ENCODE results near the gene BTBD16. TPM values are rescaled to one million over a fixed set of nuclear protein-coding genes. Genes with fewer than 3 reads are reported as not detected.

Gene BTBD16
- total RNA-seq, 1 experiment from 2014 or later, result not detected

DNA sequence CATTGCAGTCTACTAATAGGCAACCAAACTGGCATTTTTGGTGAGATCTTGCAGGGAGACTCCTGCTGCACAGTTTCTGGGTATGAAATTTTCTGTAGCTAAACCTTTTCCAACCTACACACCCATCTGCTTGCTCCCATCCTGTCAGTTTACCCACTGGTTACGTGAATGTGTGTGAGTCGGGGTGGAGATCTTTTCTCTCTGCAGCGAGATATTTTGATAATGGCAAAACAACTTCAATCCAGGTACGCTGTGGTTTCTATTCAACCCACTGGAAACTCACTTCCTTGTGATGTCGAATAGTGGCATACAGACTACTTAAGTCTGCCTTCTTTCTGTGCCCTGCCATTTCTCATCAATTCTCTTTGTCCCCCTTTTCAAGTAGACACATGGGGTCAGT, 107.9 kb downstream of the BTBD16 start:
- Mint-ChIP-seq H3K4me3 (no peak overlapping the region), H3K36me3 (ENCODE audit: insufficient read depth in 1 of 3, low read depth in 3 of 3) (peaks cover 11 to 18% (median 18%) of the 10 kb centered on the region in 3 experiments), H3K4me1 (peaks cover 14 to 15% of the 10 kb centered on the region in 2 experiments), H3K9me3 (peaks cover 0 to 6% of the 10 kb centered on the region in 2 experiments; a peak in 4 of 5 replicates), H3K27ac (no peak overlapping the region), H3K27me3 (ENCODE audit: low read depth) (peaks cover 2% of the 10 kb centered on the region; the same call in 1 of the 2 replicates)
- H3T11ph ChIP-seq (ENCODE audit: low read length), result no peak overlapping the region
- no peak overlapping the region for H4K5ac ChIP-seq (ENCODE audit: insufficient read length, low read depth, low read length)
- H3K4ac ChIP-seq (ENCODE audit: low read depth, low read length), result no peak overlapping the region
- H3K4me2 ChIP-seq (ENCODE audit: insufficient read depth, insufficient read length, low read length), result no peak overlapping the region
- H3K14ac ChIP-seq (ENCODE audit: insufficient read depth, low read length), result no peak overlapping the region
- WGBS (ENCODE audit: extremely low coverage, insufficient read length, low lambda C conversion rate), result no CpG with 5 or more reads among the region's 5 CpGs
- peaks cover 10% of the 10 kb centered on the region for H3K79me1 ChIP-seq (ENCODE audit: insufficient read depth, low read depth, low read length, poor library complexity, severe bottlenecking)
- no peak overlapping the region for H2BK120ac ChIP-seq (ENCODE audit: low read depth, low read length, poor library complexity, severe bottlenecking)
- H3K4me1 ChIP-seq (ENCODE audit: insufficient read depth, low read length), result no peaks in the 10 kb centered on the region
- H3K27ac ChIP-seq (ENCODE audit: insufficient read length, low read depth, low read length), result no peak overlapping the region
- H2BK20ac ChIP-seq (ENCODE audit: low read depth, low read length, poor library complexity, severe bottlenecking), result no peak overlapping the region
- DNase-seq, result no peak
- H2AFZ ChIP-seq (ENCODE audit: low read length), result no peak overlapping the region
- no peak overlapping the region for H4K91ac ChIP-seq (ENCODE audit: insufficient read length, low read depth, low read length)
- no peaks in the 10 kb centered on the region for H3K9me3 ChIP-seq (ENCODE audit: control insufficient read depth, low read depth, low read length)
- H2AK5ac ChIP-seq (ENCODE audit: insufficient read length, low read length), result no peak overlapping the region
- H3K23me2 ChIP-seq (ENCODE audit: insufficient read length, low read depth, low read length, poor library complexity, severe bottlenecking), result peaks cover 7% of the 10 kb centered on the region
- H2BK12ac ChIP-seq (ENCODE audit: insufficient read length, low read depth, low read length), result no peak overlapping the region
- no peak overlapping the region for H2BK15ac ChIP-seq (ENCODE audit: low read depth, low read length)
- H2BK5ac ChIP-seq (ENCODE audit: insufficient read length, low read length), result no peak overlapping the region
- H3K23ac ChIP-seq (ENCODE audit: insufficient read length, low read depth, low read length), result no peak overlapping the region
- no peak overlapping the region for H3K18ac ChIP-seq (ENCODE audit: insufficient read length, low read depth, low read length)
- no peak overlapping the region for H3K56ac ChIP-seq (ENCODE audit: insufficient read length, low read depth, low read length)
- H4K8ac ChIP-seq (replicated peaks; ENCODE audit: insufficient read length, low read depth, low read length), result no peak overlapping the region
- no peaks in the 10 kb centered on the region for H3K27me3 ChIP-seq (ENCODE audit: insufficient read depth, low read length)
- TF ChIP-seq, protein P1, sequence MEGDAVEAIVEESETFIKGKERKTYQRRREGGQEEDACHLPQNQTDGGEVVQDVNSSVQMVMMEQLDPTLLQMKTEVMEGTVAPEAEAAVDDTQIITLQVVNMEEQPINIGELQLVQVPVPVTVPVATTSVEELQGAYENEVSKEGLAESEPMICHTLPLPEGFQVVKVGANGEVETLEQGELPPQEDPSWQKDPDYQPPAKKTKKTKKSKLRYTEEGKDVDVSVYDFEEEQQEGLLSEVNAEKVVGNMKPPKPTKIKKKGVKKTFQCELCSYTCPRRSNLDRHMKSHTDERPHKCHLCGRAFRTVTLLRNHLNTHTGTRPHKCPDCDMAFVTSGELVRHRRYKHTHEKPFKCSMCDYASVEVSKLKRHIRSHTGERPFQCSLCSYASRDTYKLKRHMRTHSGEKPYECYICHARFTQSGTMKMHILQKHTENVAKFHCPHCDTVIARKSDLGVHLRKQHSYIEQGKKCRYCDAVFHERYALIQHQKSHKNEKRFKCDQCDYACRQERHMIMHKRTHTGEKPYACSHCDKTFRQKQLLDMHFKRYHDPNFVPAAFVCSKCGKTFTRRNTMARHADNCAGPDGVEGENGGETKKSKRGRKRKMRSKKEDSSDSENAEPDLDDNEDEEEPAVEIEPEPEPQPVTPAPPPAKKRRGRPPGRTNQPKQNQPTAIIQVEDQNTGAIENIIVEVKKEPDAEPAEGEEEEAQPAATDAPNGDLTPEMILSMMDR (conservative IDR thresholded peaks at IDR 0.05), result no peak
- peaks cover 6% of the 10 kb centered on the region; the same call in 1 of the 2 replicates for H3K79me2 ChIP-seq (ENCODE audit: insufficient read depth, low read length)
- H3K9ac ChIP-seq (ENCODE audit: extremely low read depth, insufficient read length, low read length), result no peak overlapping the region
- H4K20me1 ChIP-seq (ENCODE audit: control insufficient read depth, insufficient read depth, insufficient read length), result no peaks in the 10 kb centered on the region
